GM18868 (cell line): ENCODE measurements around the gene CAMSAP1.

Source experiments
- ATAC-seq: cut with Tn5 transposase; IDR thresholded peaks from one replicate; pipeline ENCODE4 v1.9.1; 2021; ENCODE audit warnings: mild to moderate bottlenecking, moderate library complexity; ENCODE audit not compliant: unreplicated experiment

Gene CAMSAP1

DNA sequence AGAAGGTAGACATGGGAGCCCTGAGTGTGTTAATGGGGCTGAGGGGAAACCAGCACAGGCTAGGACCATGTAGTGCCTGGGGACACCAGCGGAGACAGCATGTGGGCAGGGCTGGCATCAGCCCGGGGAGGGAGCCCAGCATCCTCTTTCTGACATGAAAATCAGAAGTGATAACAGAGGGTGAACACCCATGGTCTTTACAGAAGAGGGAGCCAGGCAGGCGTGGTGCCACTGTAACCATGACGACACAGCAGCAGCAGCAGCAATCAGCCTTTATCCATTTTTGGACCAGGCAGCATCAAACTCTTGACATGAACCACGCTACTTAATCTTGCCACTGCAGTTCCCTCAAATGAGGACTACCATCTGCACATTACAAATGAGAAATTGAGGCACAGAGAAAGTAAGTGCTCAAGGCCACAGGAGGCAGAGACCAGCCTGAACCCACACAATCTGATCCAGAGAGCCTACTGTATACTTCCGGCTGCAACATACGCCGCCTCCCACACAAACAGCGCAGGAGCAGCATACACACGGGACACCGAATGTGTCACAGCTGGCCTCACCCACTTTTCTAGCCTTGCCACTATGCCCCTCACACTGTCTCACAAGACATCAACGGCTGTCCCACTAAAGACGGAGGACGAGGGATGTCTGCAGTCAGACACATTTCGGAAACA is 23.8 kb downstream of the CAMSAP1 start:
- ATAC-seq, result no peak

DNA sequence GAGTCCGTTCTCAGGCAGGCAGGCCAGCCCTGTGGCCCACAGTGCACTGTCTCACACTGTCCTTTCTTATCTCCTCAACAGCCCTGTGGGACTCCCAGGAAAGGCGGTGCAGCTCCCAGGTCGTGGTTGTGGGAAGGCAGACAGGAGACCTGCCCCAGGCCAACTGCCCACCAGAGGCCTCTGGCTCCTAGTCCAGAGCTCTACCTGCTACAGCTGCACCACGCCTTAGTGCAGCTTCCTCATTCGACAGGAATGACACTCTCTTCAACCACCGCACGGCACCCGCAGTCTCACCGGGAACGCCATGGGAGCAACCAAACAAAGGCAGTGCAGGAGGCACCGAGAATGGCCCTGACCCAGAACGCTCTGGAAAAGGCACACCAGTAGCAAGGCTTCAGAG is 25.3 kb downstream of the CAMSAP1 start:
- ATAC-seq, result no peak

DNA sequence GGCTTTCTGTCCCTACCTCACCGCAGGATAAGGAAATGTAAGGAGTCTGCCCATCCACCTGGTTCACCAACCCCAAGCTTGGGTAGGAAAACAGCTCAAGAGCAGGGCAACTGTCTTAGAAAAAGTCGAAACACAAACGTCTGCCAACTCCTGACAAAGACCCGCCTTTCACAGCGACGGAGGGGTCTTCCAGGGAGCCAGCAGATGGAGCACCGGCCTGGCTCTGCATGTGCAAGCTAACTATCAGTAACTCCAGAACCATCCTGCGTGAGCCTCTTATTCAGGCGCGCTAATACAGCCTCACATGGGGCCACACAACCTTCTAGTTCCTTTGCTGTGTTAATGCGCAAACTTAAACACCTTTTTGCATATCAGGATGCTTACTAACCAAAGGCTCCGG is 26.9 kb downstream of the CAMSAP1 start:
- ATAC-seq, result no peak

DNA sequence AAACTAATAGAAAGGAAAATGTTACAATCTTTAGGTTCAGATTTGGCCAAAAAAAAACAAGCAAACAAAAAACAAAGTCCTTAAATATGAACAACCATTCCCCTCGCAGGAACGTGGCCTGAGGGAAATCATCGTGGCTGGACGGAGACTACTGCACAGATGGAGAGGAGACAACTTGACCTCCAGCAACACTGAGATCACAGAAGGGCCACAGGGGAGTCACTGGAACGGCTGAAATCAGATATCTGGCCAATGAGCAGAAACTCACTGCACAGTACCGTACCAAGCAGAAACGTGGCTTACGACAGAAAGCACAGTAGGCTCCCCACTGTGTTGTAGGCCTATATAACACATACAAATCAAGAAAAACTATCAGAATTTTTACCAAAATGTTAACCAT is 27.7 kb downstream of the CAMSAP1 start:
- no peak for ATAC-seq

DNA sequence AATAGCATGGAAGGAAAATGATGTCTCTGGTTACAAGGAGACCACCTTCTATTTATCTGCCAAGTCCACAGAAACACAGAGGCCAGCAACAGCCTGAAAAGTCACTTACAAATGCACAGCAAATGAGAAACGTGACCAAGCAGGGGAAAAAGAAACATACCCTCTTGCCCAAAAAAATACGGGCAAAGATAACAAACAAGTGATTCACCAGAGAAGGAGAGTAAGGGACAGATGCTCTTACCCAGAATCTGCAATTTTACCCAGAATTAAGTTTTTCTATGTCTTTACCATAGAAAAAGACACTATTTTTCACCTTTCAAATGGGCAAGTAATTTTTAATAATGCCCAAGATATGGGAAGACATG is 28.1 kb downstream of the CAMSAP1 start:
- ATAC-seq, result no peak

DNA sequence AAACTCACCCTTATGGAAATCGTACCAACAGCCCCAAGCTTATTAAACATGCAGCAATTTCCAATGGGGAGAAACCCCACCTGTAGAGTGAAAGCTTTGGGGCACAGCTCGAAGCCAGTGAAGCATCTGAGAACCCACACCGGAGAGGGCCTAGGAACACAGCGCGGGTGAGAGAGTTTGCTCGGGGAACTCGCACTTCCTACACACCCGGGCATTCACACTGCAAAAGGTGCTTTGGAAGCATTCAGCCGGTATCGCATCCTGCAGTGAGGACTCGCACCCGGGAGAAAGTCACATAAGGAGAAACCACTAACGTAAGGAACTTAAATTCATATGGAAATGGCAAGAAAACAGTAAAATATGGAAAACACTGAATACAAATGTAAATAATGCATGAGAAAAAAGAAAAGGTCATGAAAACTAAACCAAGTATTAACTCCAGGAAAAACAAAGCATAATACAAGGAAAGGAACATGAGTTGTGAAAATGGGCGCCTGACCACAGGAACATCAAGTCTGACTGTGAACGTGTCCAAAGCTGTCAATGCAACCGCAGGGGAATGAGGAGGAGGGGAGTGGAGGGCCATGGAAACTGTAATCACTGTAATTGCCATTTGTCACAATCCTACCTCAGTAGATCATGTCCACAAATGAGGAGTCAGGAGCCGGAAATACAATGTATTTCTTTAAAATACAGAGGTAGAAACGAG is 28.7 kb downstream of the CAMSAP1 start:
- ATAC-seq, result no peak

DNA sequence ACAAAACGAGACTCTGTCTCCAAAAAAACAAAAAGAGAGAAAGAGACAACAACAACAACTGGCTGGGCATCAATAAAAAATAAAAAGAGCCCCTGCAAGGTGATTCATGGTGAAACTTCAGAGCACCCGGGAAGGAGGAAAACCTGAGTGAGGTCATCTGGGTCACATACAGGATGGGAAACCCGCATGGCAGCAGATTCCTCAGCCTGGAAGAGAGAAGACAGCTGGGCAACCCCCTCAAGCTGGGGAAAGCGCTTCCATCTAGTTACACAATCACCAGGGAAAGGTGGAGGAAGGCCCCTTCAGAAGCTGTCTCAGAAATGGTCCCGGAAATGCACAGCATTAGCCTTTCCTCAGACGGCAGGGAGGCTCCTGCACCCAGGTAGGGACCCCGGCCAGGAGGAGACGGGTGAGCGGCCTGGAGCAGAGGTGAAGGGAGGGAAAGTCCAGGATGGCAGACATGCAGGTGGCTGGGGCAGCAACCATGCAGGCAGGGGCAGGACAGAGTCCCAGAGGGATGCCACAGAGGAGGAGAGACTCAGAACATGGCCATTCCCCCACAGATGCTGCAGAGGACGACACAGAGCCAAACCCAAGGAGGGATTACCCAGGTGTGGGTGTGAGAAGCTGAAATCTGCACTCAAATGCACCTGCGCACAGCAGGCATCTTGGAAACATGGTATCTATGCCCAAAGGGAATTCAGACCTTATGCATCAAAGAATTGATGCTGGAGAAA is 29.4 kb downstream of the CAMSAP1 start:
- ATAC-seq, result no peak

DNA sequence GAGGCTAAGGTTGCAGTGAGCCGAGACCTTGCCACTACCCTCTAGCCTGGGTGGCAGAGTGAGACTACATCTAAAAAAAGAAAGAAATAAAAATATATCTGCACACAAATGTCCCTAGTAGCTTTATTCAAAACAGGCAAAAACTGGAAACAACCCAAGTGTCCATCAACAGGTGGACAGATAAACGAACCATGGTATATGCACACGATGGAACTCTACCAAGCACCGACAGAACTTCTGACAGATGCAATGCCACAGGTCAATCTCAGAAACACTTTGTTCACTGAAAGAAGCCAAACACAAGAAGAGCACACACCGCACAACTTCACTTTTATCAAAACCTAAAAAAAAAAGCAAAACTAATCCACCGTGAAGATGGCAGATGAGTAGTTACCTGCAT is 30.4 kb downstream of the CAMSAP1 start:
- no peak for ATAC-seq

DNA sequence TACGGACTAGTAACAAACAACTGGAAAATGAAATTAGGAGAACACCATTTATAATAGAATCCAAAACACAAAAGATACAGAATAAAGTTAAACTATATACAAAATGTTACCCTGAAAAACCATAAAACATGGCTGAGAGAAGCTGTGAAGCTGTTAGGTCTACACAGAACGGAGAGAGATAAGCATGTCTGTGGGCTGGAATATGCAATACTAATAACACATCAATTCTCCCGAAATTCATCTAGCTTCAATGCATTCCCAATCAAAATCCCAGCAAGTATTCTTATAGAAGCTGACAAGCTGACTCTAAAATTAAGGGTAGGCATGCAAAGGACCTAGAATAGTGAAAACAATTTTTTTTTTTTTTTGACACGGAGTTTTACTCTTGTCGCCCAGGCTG is 32.5 kb downstream of the CAMSAP1 start:
- no peak for ATAC-seq

DNA sequence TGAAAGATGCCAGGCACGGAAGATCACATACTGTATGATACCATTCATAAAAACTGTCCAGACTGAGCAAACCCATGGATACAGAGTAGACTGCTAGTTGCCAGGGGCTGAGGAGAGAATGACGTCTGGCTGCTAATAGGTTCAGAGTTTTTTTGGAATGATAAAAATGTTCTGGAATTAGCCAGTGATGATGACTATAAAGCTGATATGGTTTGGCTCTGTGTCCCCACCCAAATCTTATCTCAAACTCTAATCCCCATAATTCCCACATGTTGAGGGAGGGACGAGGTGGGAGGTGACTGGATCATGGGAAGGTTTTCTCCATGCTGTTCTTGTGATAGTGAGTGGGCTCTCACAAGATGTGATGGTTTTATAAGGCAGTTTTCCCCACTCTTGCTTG is 37.4 kb downstream of the CAMSAP1 start:
- ATAC-seq, result no peak

DNA sequence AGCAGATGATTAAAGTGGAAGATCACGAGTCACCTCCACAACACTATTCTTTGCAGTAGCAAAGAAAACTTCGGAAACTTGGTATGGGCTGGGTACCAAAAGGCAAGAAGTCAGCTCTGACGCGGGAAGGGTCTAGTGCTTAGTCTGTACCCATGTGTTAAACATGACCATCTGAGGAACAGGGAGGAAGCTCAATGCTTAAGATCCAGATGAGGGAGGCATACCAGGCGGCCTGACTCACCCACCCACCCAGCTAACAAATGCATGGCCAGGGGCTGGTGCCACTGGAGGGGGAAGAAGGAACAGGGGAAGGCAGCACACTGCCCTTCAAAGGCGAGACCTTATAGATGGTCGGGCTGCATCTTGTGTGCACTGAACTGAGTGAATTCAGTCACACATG is 41.8 kb downstream of the CAMSAP1 start:
- ATAC-seq, result no peak

DNA sequence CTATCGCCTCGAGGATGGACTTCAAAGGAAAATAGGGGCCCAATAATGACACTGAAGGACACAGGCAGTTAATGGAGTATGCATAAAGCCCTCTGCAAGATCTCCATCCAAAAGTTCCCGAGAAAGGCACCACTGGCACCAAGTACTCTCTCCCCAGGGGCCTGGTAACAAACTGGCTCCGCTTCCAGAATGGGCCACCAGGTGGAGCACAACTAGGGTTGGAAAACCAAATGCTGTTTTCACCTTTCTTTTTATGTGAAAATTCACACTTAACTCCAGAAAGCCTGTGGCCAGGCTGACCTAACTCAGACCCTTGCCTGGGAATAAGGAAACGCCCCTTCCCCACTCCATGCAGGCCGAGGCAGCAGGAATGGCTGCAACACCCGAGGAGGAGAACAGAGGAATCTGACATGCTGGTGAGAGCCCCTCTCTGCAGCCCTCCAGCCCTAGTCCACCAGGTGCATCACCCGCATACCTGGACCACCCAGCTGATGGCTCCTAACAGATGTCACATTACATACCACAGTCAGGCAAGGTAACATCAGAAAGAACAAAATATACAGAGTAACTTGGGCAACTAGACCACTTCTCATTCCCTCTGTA is 42.8 kb downstream of the CAMSAP1 start:
- ATAC-seq, result no peak

DNA sequence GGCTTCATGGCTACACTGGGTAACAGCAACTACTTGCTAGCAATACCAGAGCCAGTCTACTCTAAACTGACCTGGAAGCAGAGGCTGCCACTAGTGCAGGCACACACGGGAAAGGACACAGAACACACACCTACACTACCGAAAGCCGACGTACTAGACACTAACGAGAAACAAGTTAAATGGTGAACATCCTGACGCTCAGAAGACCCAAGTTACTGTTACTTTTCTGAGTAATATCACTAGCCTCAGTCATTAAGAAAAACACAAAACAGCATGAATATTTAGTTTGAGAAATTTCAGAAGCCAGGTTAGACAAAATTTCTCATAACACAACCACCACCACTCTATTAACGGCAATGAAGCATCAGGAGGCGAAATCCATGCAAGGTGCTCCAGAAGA is 44.5 kb downstream of the CAMSAP1 start:
- no peak for ATAC-seq

DNA sequence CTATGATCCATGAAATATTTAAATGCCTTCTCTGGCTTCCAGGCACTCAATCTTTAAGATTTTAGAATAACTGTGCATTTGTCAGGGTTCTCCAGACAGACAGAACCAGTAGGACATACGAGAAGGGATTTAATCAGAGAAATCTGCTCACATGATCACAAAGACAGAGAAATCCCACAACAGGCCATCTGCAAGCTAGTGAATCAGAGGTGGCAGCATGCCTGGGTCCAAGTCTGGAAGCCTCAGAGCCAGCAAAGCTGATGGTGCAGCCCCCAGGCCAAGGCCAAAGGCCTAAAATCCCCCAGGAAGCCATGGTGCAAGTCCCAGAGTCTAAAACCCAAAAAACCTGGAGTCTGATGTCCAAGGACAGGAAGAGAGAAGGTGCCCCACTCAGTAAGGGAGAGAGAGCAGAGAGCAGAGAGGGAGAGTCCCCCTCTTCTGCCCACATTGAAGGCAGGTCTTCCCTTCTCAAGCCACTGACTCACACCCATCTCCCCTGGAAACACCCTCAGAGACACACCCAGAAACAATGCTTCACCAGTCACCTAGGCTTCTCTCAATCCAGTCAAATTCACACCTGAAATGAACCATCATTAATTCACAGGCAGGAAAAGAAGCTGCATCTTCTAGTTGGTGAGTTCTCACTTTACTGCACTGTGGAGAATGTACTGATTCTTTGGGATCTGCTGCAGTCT is 48.7 kb downstream of the CAMSAP1 start:
- ATAC-seq, result no peak

DNA sequence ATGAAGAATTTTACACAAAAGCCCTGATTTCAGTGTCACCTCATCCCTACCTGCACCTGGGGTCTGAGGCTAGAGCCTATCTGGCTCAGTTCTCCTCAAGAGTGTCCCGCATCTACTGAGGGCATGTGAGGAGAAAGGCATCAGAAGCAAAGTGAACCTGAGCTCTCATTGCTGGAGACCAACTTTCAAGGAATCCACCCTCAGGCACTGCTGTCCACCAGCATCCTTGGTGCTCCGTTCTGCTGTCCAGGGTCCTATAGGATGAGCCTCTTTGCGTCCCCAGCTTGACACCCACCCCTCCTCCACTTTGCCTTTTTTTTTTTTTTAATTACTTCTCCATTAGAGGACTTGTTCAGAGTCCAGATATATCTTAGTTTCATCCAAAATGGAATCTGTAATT is 49.5 kb downstream of the CAMSAP1 start:
- ATAC-seq, result no peak

DNA sequence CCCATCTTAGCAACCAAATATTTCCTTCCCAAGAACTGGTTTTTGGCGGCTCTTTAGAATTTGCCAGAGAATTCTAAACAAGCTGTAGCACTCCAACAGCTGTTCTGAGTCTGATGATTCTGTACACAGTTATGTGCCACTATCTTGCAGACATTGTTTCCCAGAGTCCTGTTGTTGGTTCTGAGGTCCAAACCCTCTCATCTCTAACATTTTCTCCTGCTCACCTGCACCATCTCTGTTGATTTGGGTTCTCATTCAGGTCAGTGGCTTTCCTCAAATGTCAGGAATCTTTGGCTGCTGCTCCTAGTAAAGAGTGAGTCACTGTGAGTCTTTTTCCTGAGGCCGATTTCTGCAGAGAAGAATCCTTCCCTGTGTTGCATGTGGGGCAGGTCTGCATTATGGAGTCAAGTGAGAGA is 50.0 kb downstream of the CAMSAP1 start:
- ATAC-seq, result no peak

DNA sequence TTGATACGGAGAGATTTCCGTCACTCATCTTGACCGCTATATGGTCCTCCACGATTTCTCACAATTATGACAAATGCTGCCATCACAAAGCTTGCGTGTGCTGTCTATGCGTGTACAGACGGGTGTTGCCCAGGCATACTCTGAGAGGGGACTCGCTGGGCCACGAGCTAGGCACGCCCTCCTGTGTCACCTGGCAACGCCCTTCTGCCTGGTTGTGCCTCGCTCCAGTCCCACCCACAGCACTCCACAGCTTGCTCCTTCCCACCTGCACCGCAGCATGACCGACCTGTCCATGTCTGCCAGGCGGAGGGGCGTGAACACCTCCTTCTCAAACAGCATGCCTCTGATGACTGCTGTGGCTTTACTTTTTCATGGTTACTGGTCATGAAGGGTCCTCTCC is 55.6 kb downstream of the CAMSAP1 start:
- no peak for ATAC-seq

DNA sequence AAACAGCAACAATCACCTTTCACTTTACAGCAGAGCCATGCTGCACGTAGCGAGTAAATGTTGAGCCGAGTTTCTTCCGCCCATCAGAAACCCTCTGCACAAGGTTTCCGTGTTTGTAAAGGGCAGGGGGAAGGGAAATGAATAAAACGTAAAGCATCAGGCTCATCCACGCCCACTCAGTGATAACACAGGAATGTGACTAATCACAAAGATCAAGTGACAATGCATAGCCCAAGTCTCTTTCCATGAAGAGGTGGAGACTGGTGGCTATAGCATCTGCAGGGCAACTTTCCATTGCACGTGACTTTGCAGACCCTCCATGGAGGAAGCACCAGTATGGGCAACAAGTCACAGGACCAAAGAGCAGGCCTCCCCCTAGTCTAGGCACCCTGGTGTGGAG is 56.6 kb downstream of the CAMSAP1 start:
- ATAC-seq, result no peak

DNA sequence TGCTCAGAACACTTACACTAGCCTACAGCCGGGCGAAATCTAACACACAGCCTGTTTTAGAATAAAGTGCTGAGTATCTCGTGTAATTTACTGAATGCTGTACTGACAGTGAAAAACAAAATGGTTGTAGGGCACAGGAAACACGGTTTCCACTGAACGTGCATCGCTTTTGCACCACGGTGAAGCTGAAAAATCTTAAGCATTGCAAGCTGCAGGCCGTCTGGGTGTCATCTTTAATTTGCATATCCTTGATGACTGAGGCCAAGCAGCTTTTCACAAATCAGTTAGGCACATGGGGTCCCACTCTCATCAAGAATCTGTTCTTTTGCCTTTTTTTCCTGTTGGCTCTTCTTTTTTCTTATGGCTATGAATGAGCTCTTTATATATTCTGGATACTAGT is 58.2 kb downstream of the CAMSAP1 start:
- ATAC-seq, result no peak

DNA sequence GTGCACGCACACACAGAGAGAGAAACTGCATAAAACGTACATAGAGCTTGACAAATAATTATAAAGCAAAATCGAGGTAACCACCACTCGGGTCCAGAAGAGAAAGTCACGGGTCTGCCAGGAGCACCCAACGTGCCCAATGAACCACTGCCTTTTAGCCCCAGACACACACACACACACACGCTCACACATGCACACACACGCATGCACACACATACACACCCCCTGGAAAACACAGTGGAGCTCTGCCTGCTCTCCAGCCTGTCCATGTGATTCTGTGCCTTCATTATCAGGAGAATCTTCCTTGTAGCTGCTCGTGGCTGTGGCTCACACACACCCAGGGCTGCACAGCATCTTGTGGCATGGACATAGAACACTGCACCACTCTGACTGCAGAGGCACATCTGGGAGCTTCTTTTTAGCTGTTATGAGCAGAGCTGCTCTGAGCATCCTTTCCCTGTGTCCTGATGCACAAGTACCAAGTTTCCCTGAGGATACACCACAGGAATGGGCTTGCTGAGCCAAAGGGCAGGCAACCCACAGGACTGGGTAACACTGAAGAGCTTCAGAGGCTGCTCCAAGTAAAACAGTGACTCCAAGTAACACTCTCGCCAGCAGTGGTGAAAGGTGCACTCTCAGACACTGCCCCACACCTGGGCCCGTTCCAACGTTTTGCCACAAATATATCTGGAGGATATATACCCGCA is 58.9 kb downstream of the CAMSAP1 start:
- ATAC-seq, result no peak

DNA sequence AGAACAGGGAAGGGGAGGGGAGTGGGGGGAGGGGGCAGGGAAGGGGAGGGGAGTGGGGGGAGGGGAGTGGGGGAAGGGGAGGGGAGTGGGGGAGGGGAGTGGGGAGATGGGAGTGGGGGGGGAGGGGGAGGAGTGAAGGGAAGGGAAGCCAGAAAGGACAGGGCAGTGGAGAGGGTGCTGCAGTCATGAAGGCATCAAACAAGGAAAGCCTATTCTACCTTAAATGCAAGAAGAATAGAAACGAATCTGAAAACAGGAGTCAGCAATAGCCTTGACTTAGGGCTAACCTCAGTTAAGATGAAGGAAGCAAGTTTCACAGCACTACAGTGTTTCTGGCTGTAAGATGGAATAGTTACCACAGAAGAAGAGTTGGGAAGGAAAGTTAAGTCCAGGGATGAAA is 59.5 kb downstream of the CAMSAP1 start:
- ATAC-seq, result no peak
